T-helper 9 cell (primary cell): ENCODE results near the gene ABITRAM.
"Not testable (repeated sequence)": the region's sequence is repeated elsewhere in the genome, so short reads cannot be mapped to it uniquely, and the experiment has no call there.

ENCODE experiments used
- DNase-seq: peaks from one replicate; pipeline ENCODE4 v3.0.0-alpha.2; 2020

ABITRAM gene

DNA sequence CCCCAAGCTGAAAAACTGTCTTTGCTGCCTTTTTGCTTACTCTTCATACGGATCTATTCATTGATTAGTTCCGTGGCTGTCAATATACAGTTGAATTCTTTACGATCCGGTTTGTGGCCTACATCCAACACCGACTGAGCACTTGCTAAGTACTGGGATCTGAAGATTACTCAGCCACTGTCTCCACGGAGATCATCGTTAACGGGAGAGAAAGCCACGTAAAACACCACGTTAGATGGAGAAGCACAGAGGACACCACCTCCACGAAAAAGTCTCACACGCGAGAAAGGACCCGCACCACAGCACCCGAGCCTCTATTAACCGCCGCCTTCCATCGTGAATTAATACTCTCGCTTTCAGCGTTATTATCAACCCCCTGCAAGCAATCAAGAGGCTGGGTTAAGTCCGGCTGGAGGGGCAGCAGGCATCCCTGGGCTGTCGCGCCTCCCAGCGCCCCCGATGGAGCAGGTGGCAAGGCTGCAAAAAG, 926 bp upstream of the ABITRAM start:
- no peak for DNase-seq

DNA sequence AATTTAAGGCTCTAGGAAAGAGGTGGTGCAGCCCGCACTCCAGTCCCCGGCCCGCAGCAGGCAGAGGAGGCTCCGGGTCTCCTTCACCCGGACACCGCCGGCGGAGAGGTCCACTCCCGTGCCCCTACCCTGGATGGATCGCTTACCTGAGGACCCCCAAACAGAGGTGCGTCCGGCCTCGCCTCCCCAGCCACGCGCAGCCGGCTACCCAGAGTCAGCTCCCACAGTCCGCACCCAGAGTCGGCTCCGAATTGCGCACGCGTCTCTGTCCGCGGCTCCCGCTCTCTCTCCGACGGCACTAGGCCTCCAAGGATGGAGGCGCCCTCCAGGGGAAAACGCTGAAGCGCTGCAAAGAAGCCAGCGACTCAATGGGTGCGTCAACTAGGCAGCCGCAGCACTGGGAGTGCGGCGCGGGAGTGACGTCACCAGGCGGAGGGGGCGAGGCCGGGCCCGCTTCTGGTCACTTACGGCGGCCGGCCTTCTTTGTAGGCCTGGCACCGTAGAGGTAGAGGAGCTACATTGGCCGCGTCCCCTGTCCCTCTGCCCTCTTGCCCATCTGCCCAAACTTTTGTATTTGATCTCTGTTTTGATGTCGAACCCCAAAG, 380 bp upstream of the ABITRAM start, which contains the start of gene ELP1:
Gene ELP1 (minus strand): TSS at position 407 of the 605 bp plus-strand sequence. CDS start 2,978 bp downstream, outside the sequence.
- DNase-seq = peak; percentile 94

DNA sequence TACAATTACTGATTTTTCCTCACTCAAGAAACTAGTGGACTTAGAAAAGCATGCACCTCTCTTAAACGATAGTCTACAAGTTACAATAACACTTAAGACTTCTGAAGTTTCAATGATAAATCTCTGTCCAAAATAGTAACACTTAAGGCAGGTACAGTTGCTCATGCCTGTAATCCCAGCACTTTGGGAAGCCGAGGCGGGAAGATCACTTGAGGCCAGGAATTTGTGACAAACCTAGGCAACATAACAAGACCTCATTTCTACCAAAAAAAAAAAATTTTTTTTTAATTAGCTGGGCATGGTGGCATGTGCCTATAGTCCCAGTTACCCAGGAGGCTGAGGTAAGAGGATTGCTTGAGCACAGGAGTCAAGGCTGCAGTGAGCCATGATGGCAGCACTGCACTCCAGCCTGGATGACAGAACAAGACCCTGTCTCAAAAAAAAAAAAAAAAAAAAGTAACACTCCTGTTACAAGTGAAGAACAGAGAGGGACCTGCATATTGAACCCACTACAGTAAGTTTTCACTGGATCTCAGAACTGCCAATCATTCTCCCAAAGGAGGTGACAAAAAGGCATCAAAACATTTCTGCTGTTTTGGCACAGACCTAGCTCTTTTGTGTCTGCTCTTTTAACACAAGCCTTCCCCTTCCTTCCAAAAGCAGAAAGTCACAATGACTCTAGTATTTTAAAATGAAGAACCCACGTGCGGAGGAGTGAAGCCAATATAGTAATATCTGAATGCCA, 3.5 kb downstream of the ABITRAM start:
- DNase-seq = no peak

DNA sequence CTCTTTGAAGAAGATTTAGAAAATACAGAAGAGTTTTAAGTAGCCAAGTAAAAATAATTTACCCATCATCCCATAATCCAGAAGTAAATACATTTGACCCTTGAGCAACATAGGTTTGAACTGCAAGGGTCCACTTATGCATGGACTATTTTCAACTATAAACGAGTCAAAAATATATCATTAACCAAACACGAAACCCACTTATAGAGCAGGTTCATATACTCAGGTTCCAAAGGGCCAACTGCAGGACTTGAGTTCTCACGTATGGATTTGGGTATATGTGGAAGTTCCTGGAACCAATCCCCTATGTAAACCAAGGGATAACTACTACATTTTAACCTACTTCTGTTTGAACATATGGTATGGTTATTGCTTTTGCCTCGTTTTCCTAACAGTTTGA, 5.8 kb downstream of the ABITRAM start:
- no peak for DNase-seq

DNA sequence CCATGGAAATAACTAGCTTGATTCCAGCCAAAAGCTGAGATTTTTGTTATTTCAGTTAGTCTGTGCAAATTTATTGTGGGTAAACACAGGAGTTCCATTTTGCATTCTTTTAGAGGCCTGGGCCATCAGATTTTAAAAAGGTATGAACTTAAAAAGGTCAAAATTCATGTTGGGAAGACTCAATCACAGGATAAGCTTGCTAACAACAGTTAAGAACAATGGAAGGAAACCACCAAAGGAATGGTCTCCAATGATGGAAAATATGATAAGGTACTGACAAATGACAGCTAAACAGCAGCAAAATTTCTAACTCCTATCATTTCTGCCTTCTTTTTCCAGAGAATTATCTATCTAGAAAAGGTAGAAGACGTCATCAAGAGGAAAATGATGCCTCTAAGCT, 16.0 kb downstream of the ABITRAM start:
- no peak for DNase-seq

DNA sequence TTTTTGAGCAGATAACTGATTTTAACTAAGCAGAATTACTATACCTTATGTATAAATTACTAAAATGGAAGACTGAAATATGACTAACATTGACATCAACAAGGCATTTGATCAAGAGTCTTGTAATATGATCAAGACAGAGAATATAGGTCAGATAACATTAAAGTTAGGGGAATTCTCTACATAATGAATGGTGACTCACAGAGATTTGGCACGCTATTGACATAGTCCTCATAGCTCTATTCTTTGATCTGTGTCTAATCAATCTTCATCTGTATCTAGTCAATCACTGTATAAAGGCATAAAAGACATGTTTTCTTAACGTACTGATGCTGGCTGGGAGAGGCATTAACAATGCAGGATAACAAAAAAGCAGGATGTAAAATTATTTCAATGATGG, 17.4 kb downstream of the ABITRAM start:
- no peak for DNase-seq

DNA sequence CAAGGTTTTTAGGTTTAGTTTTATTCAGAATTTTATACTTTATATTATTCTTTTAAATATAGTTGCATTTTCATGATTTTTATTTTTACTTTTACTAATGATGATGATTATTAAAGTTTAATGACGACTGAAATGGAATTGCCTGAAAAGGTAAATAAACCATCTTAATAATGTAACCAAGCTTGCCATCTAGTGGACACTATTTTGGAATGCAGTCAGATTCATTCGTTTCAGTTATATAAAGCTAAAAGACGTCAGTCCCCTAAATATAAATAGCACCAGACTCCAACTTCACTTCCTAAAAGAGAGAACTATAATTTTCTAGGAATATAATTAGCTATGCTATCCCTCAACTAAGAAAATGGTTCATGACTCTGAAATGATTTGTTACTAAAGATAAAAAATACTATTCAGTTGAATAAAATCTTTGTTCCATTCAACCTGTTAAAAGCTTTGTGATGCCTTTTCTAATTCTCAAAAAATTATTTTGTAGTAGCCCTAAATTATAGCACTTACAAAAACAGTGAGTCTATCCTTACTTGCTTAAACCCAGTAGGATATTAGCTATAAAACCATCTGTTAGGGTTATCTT, 19.9 kb downstream of the ABITRAM start:
- no peak for DNase-seq

DNA sequence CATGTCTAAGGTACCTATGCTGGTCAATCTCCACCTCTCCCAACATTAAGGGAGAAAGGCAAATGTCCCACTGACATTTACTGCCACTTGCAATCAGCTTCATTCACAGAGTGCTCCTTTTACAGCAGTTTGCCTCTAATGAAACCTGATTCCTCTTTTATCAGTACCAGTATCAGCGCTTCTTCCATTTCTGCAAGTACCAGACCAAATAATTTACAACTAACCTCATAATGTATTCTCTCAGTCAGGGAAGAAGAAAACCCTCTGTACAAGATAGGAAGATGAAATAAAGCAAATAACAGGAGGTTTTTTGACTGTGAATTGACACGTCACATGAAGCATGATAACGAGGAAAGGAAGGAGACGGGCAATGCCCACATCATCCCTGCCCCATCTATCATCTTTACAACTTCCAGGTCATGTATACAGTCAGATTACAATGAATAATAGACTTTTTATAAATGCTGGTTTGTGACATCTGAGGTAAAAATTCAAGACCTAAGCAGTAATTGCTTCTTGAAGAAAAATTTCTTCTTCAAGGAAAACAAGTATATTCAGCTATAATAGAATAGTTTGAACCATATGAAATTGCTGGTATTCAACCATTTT, 21.9 kb downstream of the ABITRAM start:
- DNase-seq = no peak

DNA sequence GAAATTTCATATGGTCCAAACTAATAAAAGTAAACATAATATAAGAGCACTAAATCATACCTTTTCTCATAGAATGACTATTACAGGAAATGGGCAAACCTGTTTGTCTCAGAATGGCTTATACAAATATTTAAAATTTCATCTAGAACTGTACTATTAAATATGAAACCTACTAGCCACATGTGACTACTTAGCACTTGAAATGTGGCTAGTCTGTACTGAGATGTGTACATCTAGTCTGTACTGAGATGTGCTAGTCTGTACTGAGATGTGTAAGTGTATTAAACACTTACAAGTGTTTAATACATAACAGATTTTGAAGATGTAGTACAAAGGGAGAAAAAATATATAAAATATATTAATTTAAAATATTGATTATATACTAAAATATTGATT, 22.4 kb downstream of the ABITRAM start:
- no peak for DNase-seq

DNA sequence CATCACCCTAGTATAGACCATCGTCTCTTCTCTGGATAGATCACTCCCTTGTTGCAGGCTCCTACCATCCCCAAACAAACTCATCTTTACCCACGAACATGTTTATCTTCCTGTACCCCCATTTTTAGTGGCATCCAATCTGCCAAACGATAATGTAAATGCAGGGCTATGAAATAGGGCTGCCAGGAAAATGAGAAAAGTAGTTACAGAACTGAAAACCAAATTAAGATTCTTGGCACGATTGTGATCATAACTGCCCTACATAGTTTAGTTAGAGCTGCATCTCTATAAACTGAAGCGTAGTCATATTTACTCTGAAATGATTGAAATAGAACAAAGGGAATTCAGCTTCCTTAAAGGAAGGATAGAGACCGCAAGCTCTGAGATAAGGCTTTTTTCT, 26.1 kb downstream of the ABITRAM start:
- no peak for DNase-seq

DNA sequence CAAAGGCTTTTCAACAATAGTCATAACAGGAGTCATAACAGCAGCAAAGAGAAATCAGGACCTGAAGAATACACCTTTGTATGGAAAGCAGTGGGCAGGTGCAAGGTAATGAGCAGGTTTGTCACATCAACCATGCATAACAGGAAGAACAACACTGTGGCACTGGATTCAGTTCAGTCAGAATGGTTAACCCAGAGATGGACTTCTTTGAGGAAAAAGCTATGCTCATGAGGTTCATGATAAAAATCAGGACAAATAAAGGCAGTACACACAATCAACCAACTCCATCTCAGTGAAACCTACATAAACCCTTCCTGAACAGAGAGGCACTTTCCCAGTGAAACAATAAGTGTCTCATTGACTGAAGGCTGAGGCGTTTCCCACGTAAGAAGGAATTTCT, 27.0 kb downstream of the ABITRAM start:
- no peak for DNase-seq

DNA sequence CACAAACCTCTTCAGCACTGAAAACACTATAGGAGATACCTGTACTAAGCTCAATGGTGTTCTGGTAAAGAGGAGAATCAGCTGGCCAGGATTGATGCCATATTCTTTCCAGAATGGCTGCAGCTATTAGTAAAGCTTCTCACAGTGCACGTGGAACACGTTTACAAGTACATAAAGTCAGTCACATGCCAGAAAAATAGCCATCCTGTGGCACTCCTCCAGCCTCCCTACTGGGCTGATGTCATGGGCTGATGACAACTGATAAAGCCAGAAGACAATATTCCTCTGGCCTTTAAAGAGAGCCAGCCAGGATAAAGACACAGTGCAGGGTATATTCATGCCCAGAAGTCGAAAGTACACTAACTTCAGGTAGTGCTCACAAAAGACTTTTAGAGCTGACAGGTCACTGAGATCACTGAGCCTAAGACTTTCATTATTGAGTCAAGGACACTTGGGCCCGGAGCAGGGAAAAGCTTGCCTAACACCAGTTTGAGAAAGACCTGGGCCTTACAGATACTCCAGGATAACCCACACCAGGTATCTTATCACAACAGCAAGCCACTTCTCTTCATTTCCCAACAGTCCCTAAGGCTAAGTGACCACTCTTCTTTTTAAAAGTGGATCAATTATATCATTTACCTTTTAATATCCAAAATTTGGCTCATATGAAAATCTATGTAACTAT, 29.4 kb downstream of the ABITRAM start:
- DNase-seq = no peak

DNA sequence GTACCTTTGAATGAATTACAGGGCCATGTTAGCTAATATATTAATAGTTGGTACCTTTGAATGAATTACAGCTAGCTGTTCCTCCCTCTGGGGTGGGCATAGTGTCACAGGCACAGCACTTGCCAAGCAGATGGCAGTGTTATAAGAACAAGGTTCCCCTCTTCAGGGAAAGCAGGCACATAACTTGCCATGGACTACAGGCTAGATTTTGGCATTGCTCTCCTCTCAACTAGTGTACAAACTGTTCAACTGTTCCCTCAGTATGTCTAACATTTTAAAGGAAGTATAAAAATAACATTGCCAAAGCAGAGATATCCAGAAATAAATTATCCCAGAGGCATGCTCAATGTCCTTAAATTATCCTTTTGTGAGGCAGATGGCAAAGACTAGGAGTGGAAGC, 33.7 kb downstream of the ABITRAM start:
- no peak for DNase-seq

DNA sequence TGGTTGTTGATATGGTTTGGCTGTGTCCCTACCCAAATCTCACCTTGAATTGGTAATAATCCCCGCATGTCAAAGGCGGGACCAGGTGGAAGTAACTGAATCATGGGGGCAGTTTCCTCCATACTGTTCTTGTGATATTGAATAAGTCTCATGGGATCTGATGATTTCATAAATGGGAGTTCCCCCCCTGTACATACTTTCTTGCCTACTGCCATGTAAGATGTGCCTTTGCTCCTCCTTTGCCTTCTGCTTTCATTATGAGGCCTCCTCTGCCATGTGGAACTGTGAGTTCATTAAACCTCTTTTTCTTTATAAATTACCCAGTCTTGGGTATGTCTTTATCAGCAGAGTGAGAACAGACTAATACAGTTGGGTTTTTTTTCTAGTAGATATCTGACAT, 37.2 kb downstream of the ABITRAM start:
- DNase-seq = not testable (repeated sequence)

DNA sequence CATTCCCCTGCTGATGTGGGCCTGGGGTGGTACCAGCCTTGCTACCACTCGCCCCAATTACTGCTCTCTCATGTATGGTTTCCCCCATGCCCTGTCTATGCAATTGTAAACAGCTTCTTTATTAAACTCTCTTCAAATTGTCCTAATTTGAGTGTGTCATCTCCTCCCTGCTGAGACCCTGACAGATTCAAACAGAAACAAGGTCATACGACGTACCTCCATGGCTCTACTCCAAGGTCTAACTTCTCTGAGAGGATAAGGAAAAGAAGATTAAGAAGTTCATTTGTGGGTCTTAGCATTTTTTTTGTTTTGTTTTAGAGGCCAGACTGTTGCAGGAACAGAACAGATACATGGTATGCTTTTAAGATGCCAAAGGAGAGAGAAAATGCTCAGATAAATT, 38.0 kb downstream of the ABITRAM start:
- DNase-seq = no peak

DNA sequence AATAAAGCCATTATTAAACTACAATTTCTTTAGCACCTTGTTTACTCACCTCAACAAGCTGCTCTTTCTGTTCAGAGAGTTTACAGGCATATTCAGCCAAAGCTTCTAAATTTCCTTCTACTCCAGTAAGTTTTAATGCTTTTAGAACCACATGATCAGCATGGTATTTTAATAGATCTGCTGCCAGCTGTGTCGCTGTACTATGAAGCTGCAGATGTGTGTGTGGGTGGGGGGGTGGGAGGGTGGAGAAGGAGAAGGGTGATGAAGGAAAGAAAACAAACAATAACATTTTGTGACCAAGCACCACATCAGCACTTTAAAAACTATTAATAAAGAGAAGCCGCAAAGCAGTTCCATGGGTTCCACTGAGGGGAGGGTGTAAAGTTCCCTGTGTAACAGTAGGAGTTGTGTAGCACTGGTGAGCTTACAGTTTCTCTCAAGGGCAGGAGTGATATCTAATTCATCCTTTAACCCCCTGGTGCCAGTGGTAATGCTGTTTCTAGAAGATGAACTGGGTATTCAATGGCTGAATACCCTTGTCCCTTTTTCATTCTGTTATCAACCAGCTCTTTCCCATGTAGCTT, 38.5 kb downstream of the ABITRAM start:
- DNase-seq = no peak

DNA sequence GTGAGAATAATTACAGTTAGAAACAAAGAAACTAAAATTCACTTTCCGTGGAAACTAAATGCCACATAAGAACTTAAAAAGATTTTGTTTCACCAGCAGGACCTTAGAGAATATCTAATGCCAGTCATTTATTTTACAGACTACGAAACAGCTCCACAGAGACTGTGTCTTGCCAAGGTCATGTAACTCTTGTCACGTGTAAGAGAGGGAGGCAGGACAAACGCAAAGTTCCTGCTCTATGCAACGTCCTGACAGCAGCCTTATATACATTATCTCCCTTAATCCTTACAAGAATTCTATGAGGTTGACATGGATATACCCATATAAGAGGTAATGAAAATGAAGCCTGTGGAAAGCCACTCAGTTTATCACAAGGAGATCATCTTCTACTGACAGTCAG, 39.7 kb downstream of the ABITRAM start:
- no peak for DNase-seq

DNA sequence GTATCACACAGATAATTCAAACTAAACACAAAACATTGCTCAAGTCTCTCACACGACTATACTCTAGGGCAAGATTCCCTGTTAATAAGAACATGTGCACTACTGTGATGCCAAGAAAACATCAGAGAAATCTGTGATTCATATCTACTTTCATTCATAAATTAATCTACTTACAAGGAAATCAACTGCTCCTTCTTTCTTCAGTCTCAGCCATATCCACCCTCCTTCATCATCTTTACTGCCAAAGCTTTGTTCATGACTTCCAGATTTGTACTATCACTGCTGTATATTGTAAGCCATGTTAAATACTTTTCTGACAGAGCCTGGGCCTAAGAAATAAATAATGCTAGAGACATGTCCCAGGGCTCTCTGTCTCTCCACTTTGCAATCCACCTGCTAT, 44.0 kb downstream of the ABITRAM start:
- no peak for DNase-seq

DNA sequence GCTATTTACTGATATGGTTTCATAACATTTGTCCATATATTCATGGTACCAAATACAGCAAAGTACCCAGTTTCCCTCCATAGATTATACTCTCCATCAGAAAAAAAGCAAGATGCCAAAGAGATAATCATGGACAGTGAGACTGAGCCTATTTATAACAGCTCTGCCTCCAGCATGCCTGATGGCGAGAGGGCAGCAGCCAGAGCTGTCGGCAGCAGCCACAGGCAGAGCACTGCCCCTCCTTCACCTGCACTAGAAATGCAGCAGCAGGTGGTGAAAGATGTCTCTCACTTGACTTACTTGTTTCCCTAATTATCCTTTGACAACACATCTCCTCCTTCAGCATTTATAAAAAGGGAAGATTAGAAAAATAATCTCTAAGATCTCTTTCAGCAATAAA, 46.7 kb downstream of the ABITRAM start:
- no peak for DNase-seq

DNA sequence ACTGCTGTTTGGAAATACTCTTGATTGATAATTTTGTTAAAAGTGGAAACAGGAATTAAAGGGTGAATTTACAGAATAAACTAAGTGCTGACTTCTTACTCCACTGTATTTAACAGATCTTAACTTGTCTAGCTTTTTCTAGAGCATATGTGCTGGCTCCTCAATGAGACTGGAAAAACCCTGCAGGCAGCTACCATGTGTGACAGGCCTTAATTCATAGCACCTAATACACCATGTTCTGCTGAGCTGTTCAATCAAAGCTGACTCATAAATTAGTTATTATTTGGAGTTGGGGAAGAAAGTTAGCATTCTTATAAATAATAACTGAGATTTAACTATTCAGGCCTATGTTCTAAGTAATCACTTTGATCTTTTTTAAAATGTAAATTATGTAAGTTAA, 49.7 kb downstream of the ABITRAM start:
- DNase-seq = no peak
